CD4-positive, alpha-beta memory T cell (primary cell): Measurements from ENCODE around the gene DLGAP1. TPM values are rescaled to one million over a fixed set of nuclear protein-coding genes. Genes with fewer than 3 reads are reported as not detected.
"Not testable (repeated sequence)": the region's sequence is repeated elsewhere in the genome, so short reads cannot be mapped to it uniquely, and the experiment has no call there.

Experiments
- CTCF ChIA-PET: fragments of 350-600 bp; sonication (Branson Sonifier 250); formaldehyde crosslinking; loops from one replicate; lab custom pipeline; 2021; ENCODE audit warnings: inconsistent platforms; ENCODE audit not compliant: partially characterized antibody; lab: Charles Lee
- POLR2A ChIA-PET: fragments of 350-600 bp; sonication (Branson Sonifier 250); formaldehyde crosslinking; loops from one replicate; lab custom pipeline; 2021; ENCODE audit not compliant: partially characterized antibody; lab: Charles Lee
- DNase-seq, 5 donors: peaks; one replicate each; pipeline versions ENCODE4 v3.0.0 to v3.0.0-alpha.2; 2020 to 2022; ENCODE audit warnings: mixed read lengths in 1 of 5
- H3K27ac ChIP-seq: one replicate; pipeline ENCODE4 v1.7.0; 2013; ENCODE audit warnings: low read depth, low read length
- H3K27me3 ChIP-seq: 2 replicates; pipeline ENCODE4 v1.7.0; 2013; ENCODE audit warnings: mild to moderate bottlenecking, low read length, moderate library complexity; ENCODE audit not compliant: insufficient read depth
- H3K36me3 ChIP-seq: 2 replicates; pipeline ENCODE4 v1.7.0; 2013; ENCODE audit warnings: mild to moderate bottlenecking, low read length, moderate library complexity; ENCODE audit not compliant: insufficient read depth
- H3K4me1 ChIP-seq: 2 replicates; pipeline ENCODE4 v1.7.0; 2013; ENCODE audit warnings: mild to moderate bottlenecking, low read length, moderate library complexity; ENCODE audit not compliant: insufficient read depth
- H3K4me3 ChIP-seq, 2 donors: one replicate each; pipeline ENCODE4 v1.7.0; 2013; ENCODE audit warnings: low read length in 2 of 2, mild to moderate bottlenecking in 1 of 2
- H3K9me3 ChIP-seq, 2 donors: one replicate each; pipeline ENCODE4 v1.7.0; 2013; ENCODE audit warnings: low read length in 2 of 2, control low read depth in 1 of 2; ENCODE audit not compliant: control insufficient read depth in 1 of 2
- H3K27ac Mint-ChIP-seq, 7 donors: one replicate each; pipeline ENCODE4 v1.8.0; 2020 to 2021; ENCODE audit warnings: mixed read lengths in 7 of 7, mild to moderate bottlenecking in 6 of 7, inconsistent platforms in 3 of 7, moderate library complexity in 3 of 7
- H3K27me3 Mint-ChIP-seq, 2 donors: one replicate each; pipeline ENCODE4 v1.8.0; 2020 to 2021; ENCODE audit warnings: mixed read lengths in 2 of 2
- H3K36me3 Mint-ChIP-seq, 2 donors: one replicate each; pipeline ENCODE4 v1.8.0; 2020 to 2021; ENCODE audit warnings: mixed read lengths in 2 of 2, inconsistent platforms in 1 of 2, mild to moderate bottlenecking in 1 of 2
- H3K4me1 Mint-ChIP-seq, 4 donors: one replicate each; pipeline ENCODE4 v1.8.0; 2020 to 2021; ENCODE audit warnings: mixed read lengths in 4 of 4, mild to moderate bottlenecking in 1 of 4
- H3K4me3 Mint-ChIP-seq, 8 donors: one replicate each; pipeline ENCODE4 v1.8.0; 2020 to 2021; ENCODE audit warnings: mixed read lengths in 8 of 8, mild to moderate bottlenecking in 7 of 8, moderate library complexity in 6 of 8, inconsistent platforms in 3 of 8
- H3K9me3 Mint-ChIP-seq, 8 donors: one replicate each; pipeline ENCODE4 v1.8.0; 2020 to 2021; ENCODE audit warnings: mixed read lengths in 8 of 8, mild to moderate bottlenecking in 5 of 8, inconsistent platforms in 3 of 8, moderate library complexity in 1 of 8
- intact Hi-C: fragments of 100-400 bp; cut with micrococcal nuclease; formaldehyde crosslinking; loops from one replicate; pipeline ENCODE4 v1.15.1; 2023
- polyA plus RNA-seq, 2 donors: library from polyadenylated mRNA; unstranded; fragments of 300-500 nt; fragmentation: Illumina TruSeq; gene quantifications; one replicate each; pipeline ENCODE4 v1.2.3, GENCODE V29; 2021
- total RNA-seq, 2 experiments: library from RNA; stranded (reverse); gene quantifications; one replicate each; pipeline ENCODE4 v1.2.3, GENCODE V29; 2021

Gene DLGAP1
- total and polyA plus RNA-seq, 4 experiments from 2014 or later: 0.17 to 0.71 (median 0.45) TPM

DNA sequence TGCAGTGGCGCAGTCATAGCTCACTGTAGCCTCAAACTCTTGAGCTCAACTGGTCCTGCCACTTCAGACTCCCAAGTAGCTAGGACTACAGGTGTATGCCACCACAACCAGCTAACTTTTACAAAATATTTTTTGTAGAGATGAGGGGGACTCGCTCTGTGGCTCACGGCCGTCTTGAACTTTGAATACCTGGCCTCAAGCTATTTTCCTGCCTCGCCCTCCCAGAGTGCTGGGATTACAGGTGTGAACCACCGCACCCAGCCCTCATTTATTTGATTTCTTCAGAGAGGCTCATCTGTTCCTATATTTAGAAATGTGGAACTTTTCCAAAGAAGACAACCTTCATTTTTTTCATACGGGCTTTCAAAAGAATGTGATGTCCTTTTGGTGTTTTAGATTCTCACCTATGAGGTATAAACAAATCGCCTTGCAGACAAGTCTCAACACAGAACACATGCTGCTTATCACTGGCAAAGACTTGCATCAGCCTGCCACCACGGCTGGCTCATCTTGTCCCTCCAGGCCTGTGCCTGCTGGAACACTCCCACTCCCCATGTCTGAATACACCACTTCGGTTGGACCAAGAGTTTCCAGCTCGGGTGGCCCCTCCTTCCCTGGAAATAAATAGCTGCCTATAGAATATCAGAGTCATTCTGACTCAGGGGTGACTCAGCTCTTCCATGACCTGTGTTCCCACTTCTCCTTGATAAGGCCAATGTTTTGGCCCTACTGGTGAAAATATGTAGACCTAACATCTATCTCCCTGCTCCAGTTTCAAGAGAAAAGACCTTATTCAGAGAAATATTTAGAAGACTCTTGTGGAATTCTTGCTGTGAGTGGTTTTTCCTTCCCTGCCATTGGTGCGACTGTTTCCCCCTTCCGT is 802.5 kb downstream of the DLGAP1 start:
- Histone ChIP-seq H3K27me3 (no peaks in the 10 kb centered on the region), H3K27ac (no peak overlapping the region), H3K36me3 (no peaks in the 10 kb centered on the region), H3K4me1 (no peaks in the 10 kb centered on the region), H3K4me3 (no peak overlapping the region), H3K9me3 (no peaks in the 10 kb centered on the region)
- no peak overlapping the region for H3K4me3 Mint-ChIP-seq
- peaks cover 0 to 2% of the 10 kb centered on the region in 2 donors for H3K27me3 Mint-ChIP-seq
- POLR2A ChIA-PET: no interaction called here
- H3K4me1 Mint-ChIP-seq: no peaks in the 10 kb centered on the region
- DNase-seq: no peak
- no peaks in the 10 kb centered on the region for H3K36me3 Mint-ChIP-seq
- intact Hi-C loops: no loop called here
- CTCF ChIA-PET: interaction anchor here (0.6 to 1.2 kb wide), 3 partner anchors 14 to 198 kb away, joined by 3 to 7 read pairs (median 3); no protein-coding TSS in a partner anchor
- no peaks in the 10 kb centered on the region for H3K9me3 Mint-ChIP-seq
- no peak overlapping the region for H3K27ac Mint-ChIP-seq

DNA sequence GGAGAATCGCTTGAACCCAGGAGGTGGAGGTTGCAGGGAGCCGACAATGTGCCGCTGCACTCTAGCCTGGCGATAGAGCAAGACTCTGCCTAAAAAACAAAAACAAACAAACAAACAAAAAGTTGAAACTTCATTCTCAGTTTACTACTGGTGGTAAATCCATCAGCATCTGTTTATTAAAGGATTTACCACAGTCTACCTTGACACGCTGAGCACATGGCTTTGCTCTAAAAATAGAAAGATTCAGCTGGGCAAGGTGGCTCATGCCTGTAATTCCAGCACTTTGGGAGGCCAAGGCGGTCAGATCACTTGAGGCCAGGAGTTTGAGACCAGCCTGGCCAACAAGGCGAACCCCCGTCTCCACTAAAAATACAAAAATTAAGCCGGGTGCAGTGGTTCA is 803.8 kb downstream of the DLGAP1 start:
- no peak overlapping the region for H3K27ac Mint-ChIP-seq
- no peaks in the 10 kb centered on the region for H3K9me3 Mint-ChIP-seq
- Histone ChIP-seq H3K4me1 (no peaks in the 10 kb centered on the region), H3K27ac (no peak overlapping the region), H3K27me3 (no peaks in the 10 kb centered on the region), H3K9me3 (no peaks in the 10 kb centered on the region), H3K4me3 (no peak overlapping the region), H3K36me3 (no peaks in the 10 kb centered on the region)
- H3K36me3 Mint-ChIP-seq: no peaks in the 10 kb centered on the region
- DNase-seq: no peak
- ChIA-PET CTCF (no interaction called here), POLR2A (no interaction called here)
- intact Hi-C loops: no loop called here
- H3K4me1 Mint-ChIP-seq: no peaks in the 10 kb centered on the region
- H3K27me3 Mint-ChIP-seq: peaks cover 0 to 2% of the 10 kb centered on the region in 2 donors
- H3K4me3 Mint-ChIP-seq: no peak overlapping the region

DNA sequence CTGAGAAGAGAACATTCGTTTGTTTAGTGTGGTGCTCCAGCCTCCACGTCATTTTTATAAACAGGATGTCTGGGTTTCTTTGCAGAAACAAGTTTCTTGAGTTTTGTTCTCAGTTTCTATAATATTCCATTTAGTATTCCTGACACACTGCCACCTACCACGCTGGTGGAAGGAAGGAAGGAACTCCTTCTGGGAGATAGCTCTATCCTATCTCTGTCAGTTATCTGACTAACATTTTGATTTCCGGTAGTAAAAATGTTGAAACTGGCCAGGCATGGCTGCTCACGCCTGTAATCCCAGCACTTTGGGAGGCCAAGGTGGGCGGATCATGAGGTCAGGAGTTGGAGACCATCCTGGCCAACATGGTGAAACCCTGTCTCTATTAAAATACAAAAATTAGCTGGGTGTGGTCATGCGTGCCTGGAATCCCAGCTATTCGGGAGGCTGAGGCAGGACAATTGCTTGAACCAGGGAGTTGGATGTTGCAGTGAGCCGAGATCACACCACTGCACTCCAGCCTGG is 804.5 kb downstream of the DLGAP1 start:
- H3K27ac ChIP-seq, H3K9me3 ChIP-seq, H3K4me1 Mint-ChIP-seq, H3K4me1 ChIP-seq, H3K27me3 Mint-ChIP-seq, intact Hi-C loops, POLR2A ChIA-PET, H3K27ac Mint-ChIP-seq, H3K4me3 Mint-ChIP-seq, CTCF ChIA-PET, H3K4me3 ChIP-seq, H3K9me3 Mint-ChIP-seq, H3K36me3 Mint-ChIP-seq, DNase-seq, H3K36me3 ChIP-seq, H3K27me3 ChIP-seq: not testable (repeated sequence)

DNA sequence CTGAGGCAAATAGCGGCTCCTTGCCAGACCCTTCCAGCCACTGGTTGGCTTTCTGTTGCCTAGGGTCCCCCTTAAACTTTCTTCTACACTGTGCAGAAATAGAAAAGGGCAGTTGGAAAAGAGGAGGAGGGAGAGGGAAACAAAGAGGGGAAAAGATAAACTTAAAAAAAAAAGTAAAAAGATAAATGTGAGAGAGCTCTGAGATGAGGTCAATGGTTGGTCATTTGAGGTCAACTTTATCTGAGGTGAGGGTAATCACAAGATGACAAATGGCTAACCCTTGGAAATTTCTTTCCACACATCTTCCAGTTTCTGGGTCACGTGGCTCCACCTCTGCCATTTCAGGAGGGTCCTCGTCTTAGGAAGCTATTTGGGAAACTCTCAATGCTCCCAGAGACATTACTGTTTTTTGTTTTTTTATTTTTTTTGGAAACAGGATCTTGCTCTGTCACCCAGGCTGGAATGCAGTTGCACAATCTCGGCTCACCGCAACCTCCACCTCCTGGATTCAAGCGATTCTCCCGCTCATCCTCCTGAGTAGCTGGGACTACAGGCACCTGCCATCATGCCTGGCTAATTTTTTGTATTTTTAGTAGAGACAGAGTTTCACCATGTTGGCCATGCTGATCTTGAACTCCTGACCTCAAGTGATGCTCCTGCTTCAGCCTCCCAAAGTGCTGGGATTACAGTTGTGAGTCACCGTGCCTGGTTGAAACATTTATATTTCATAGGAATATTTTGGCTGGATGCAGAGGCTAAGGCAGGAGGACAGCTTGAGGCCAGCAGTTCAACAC is 805.3 kb downstream of the DLGAP1 start:
- no peak for DNase-seq
- no peak overlapping the region for H3K27ac ChIP-seq
- H3K4me3 Mint-ChIP-seq: no peak overlapping the region
- intact Hi-C loops: no loop called here
- H3K27me3 Mint-ChIP-seq: peaks cover 0 to 2% of the 10 kb centered on the region in 2 donors
- H3K4me1 Mint-ChIP-seq: peaks cover 0 to 2% (median 1%) of the 10 kb centered on the region in 4 donors
- no peaks in the 10 kb centered on the region for H3K27me3 ChIP-seq
- H3K27ac Mint-ChIP-seq: no peak overlapping the region
- H3K4me1 ChIP-seq: no peaks in the 10 kb centered on the region
- CTCF ChIA-PET: no interaction called here
- no peaks in the 10 kb centered on the region for H3K36me3 ChIP-seq
- no peaks in the 10 kb centered on the region for H3K36me3 Mint-ChIP-seq
- H3K4me3 ChIP-seq: no peak overlapping the region
- H3K9me3 ChIP-seq: no peaks in the 10 kb centered on the region
- H3K9me3 Mint-ChIP-seq: no peaks in the 10 kb centered on the region
- POLR2A ChIA-PET: no interaction called here

DNA sequence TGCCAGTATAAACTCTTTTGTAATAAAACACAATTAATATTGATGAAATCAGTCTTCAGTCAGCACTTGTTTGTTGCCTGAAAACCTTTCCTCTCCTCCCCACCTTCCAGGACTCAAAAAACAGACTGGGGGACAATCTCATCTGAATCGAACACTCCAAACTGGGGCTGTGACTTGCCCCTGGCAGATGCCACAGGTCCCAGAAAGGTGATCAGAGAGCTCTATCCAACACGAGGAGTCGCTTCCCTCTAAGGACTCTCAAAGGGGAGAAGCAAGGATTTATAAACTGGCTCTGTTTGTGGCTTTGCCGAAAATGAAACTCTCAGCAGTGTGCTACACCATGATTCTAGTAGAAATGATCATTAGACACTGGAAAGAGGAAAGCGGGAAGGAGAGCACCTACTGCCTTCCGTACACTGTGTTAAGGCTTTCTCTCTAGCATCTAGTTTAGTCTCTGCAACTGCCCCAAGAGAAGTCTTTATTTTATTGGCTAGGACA is 805.9 kb downstream of the DLGAP1 start:
- intact Hi-C loops: no loop called here
- Mint-ChIP-seq H3K9me3 (no peaks in the 10 kb centered on the region), H3K4me1 (peaks cover 0 to 4% (median 1%) of the 10 kb centered on the region in 4 donors), H3K36me3 (no peaks in the 10 kb centered on the region), H3K27me3 (peaks cover 0 to 2% of the 10 kb centered on the region in 2 donors), H3K4me3 (no peak overlapping the region), H3K27ac (no peak overlapping the region)
- no peaks in the 10 kb centered on the region for H3K4me1 ChIP-seq
- no peaks in the 10 kb centered on the region for H3K9me3 ChIP-seq
- H3K36me3 ChIP-seq: no peaks in the 10 kb centered on the region
- ChIA-PET POLR2A (no interaction called here), CTCF (no interaction called here)
- H3K4me3 ChIP-seq: no peak overlapping the region
- H3K27ac ChIP-seq: no peak overlapping the region
- no peak for DNase-seq
- H3K27me3 ChIP-seq: no peaks in the 10 kb centered on the region

DNA sequence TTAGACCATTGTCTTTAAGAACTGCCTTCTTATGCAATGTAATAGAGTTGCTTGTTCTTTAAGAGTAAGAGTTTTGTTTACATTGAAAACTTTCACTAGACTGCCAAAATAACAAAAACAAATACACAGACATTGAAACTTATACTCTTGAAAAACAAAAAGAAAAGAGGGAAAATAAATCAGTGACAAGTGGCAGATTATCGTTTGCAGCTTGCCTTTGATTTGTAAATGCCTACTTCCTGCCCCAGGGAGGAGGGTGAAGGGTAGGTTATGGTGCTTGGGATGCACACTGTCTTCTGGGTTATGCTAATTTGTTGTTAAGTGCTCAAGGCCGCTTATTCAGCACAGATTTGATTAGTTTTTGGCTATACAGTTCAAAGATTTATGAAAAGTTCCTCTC is 806.5 kb downstream of the DLGAP1 start:
- Histone ChIP-seq H3K36me3 (no peaks in the 10 kb centered on the region), H3K4me3 (no peak overlapping the region), H3K4me1 (no peaks in the 10 kb centered on the region), H3K9me3 (no peaks in the 10 kb centered on the region), H3K27me3 (no peaks in the 10 kb centered on the region), H3K27ac (no peak overlapping the region)
- intact Hi-C loops: no loop called here
- no peak overlapping the region for H3K27ac Mint-ChIP-seq
- H3K4me1 Mint-ChIP-seq: peaks cover 4 to 6% (median 5%) of the 10 kb centered on the region in 4 donors
- no peaks in the 10 kb centered on the region for H3K9me3 Mint-ChIP-seq
- no peaks in the 10 kb centered on the region for H3K36me3 Mint-ChIP-seq
- ChIA-PET CTCF (no interaction called here), POLR2A (no interaction called here)
- peaks cover 0 to 2% of the 10 kb centered on the region in 2 donors for H3K27me3 Mint-ChIP-seq
- no peak for DNase-seq
- no peak overlapping the region for H3K4me3 Mint-ChIP-seq

DNA sequence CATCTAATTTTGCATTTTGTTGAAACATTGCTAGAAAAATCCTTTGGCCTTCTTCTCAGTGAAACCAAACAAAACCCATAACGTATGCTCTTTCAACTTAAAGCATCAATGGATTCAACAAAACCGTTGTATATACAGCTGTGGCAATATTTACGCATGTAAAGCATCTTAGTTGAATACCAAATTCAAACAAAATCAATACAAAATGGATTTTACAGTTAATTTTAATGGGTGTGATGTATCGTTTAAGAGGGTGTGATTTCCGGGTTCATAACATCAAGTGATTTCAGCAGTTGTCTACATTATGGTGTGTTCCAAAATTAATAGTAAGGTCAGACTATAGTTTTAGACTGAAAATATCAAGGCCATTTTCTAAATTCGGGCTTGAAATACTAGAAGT is 806.9 kb downstream of the DLGAP1 start:
- H3K27me3 ChIP-seq: no peaks in the 10 kb centered on the region
- Mint-ChIP-seq H3K27me3 (peaks cover 0 to 2% of the 10 kb centered on the region in 2 donors), H3K36me3 (no peaks in the 10 kb centered on the region), H3K4me3 (no peak overlapping the region), H3K27ac (no peak overlapping the region), H3K9me3 (no peaks in the 10 kb centered on the region), H3K4me1 (peaks cover 5 to 6% (median 6%) of the 10 kb centered on the region in 4 donors)
- no peak overlapping the region for H3K4me3 ChIP-seq
- CTCF ChIA-PET: interaction anchor here (3.6 kb wide), 1 partner anchor 18 kb away, joined by 15 read pairs; no protein-coding TSS in a partner anchor
- H3K36me3 ChIP-seq: no peaks in the 10 kb centered on the region
- POLR2A ChIA-PET: no interaction called here
- H3K4me1 ChIP-seq: no peaks in the 10 kb centered on the region
- no peaks in the 10 kb centered on the region for H3K9me3 ChIP-seq
- no peak for DNase-seq
- intact Hi-C loops: no loop called here
- H3K27ac ChIP-seq: no peak overlapping the region
